ENCODE data around the gene FLRT3. TPM values are rescaled to one million over a fixed set of nuclear protein-coding genes. Genes with fewer than 3 reads are reported as not detected.

Gene FLRT3
- total RNA-seq, 4 donors from 2014 or later: 1.6 to 11.8 (median 6.4) TPM

- Histone ChIP-seq H3K27ac (peak overlapping the region in 3 of 4 donors; percentile 76 to 84 (median 79)), H3K9me3 (no peaks in the 10 kb centered on the region), H3K27me3 (no peaks in the 10 kb centered on the region), H3K4me3 (peak overlapping the region; percentile 32 to 62 (median 52)), H3K36me3 (no peaks in the 10 kb centered on the region), H3K4me1 (peaks cover 0 to 42% (median 0%) of the 10 kb centered on the region in 3 donors)
- intact Hi-C loops (cut with DNase I): no loop called here
- no peak for DNase-seq
- TF ChIP-seq CTCF (IDR thresholded peaks at IDR 0.05) (no peak), POLR2A (IDR thresholded peaks at IDR 0.05) (no peak)
- 5 to 12% methylated on average over 4 of the region's 4 CpGs for WGBS, 2 donors
Measured at GRCh38 chr20:14336686-14337085, 726 bp downstream of the FLRT3 start.

GRCh38 chr20:14335052-14335451, 2.4 kb downstream of the FLRT3 start:
- intact Hi-C loops (cut with DNase I): no loop called here
- no peak for TF ChIP-seq CTCF (IDR thresholded peaks at IDR 0.05)
- Histone ChIP-seq H3K4me1 (peaks cover 0 to 41% (median 0%) of the 10 kb centered on the region in 3 donors), H3K27ac (peak overlapping the region in 2 of 4 donors; percentile 16 to 19), H3K4me3 (peak overlapping the region; percentile 1 to 62 (median 52)), H3K27me3 (no peaks in the 10 kb centered on the region), H3K36me3 (no peaks in the 10 kb centered on the region), H3K9me3 (no peaks in the 10 kb centered on the region)
- DNase-seq: no peak

DNA sequence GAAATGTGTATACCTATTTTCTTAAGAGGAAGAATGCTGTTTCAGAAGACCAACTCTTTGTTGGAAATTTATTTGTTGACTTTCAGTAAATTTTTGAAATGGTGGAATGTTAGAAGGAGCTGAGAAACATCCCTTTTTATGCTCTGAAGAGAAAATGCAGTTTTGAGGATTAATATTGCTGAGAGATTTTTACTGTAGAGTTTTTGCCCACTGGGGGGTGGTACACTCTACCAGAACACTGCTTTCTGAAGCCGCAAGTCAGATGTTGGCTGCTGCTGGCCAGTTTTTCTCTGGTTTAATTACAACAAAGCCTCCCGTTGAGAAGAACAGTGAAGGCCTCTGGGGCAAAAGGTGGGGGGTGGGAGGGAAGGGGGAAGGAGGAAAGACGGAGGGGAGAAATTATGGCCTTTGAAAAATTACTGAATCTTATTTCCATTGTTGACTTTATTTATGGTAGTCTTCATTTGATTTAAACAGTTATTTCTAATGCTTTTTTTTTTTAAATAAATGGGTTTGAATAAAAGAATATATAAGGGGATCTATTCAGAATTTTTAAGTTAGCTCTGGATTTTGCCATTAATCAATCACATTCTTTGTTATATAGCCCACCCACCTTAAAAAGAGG, 3.0 kb downstream of the FLRT3 start:
- TF ChIP-seq POLR2A (IDR thresholded peaks at IDR 0.05) (no peak), CTCF (IDR thresholded peaks at IDR 0.05) (peak in 5 of 6 experiments; percentile 28 to 60 (median 38))
- Histone ChIP-seq H3K9me3 (no peaks in the 10 kb centered on the region), H3K27ac (peak overlapping the region in 2 of 4 donors; percentile 8 to 14), H3K4me3 (peak overlapping the region; percentile 1 to 62 (median 52)), H3K27me3 (no peaks in the 10 kb centered on the region), H3K4me1 (peaks cover 0 to 41% (median 0%) of the 10 kb centered on the region in 3 donors), H3K36me3 (no peaks in the 10 kb centered on the region)
- no peak for DNase-seq
- intact Hi-C loops (cut with DNase I): no loop called here
- WGBS, 2 donors: 1 to 24% methylated on average over 3 of the region's 3 CpGs

- Histone ChIP-seq H3K36me3 (no peaks in the 10 kb centered on the region), H3K27me3 (no peaks in the 10 kb centered on the region), H3K4me3 (peak overlapping the region in 3 of 4 donors; percentile 50 to 62 (median 55)), H3K4me1 (peaks cover 0 to 41% (median 0%) of the 10 kb centered on the region in 3 donors), H3K9me3 (no peaks in the 10 kb centered on the region), H3K27ac (peak overlapping the region in 1 of 4 donors; percentile 8)
- no peak for DNase-seq
- intact Hi-C loops (cut with DNase I): no loop called here
- 22 to 42% methylated on average over 3 of the region's 3 CpGs for WGBS, 2 donors
- TF ChIP-seq CTCF (IDR thresholded peaks at IDR 0.05): no peak
- no peak for TF ChIP-seq POLR2A (IDR thresholded peaks at IDR 0.05)
Measured at GRCh38 chr20:14333721-14334120, 3.7 kb downstream of the FLRT3 start.

DNA sequence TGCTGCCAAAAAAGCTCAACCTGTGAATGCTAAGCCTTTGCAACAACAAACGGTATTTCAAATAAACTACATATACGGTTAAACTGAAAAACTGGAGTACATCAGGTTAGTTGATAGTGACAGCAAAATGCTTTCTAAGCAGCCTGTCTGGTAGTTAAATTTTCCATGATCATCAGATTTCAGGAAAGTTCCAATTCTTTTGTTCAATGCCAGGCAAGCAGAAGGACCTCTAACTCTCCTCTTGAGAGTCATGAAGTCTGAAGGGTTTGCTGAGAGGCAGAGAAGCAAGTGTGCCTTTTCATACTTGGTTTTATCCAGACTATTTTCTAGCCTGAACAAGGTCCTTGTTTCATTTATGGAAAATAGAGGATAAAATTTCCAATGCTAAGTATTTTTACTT, 4.5 kb downstream of the FLRT3 start:
- peak overlapping the region in 1 of 4 donors; percentile 55 for H3K4me3 ChIP-seq
- 31 to 69% methylated on average over 2 of the region's 2 CpGs for WGBS, 2 donors

More for the DNA sequence above, 4.5 kb downstream of the FLRT3 start:
- peaks cover 0 to 41% (median 0%) of the 10 kb centered on the region in 3 donors for H3K4me1 ChIP-seq
- DNase-seq: no peak
- no peaks in the 10 kb centered on the region for H3K9me3 ChIP-seq
- no peak overlapping the region for H3K27ac ChIP-seq
- intact Hi-C loops (cut with DNase I): no loop called here
- no peaks in the 10 kb centered on the region for H3K36me3 ChIP-seq
- TF ChIP-seq CTCF (IDR thresholded peaks at IDR 0.05) (no peak), POLR2A (IDR thresholded peaks at IDR 0.05) (no peak)
- H3K27me3 ChIP-seq: no peaks in the 10 kb centered on the region

All from esophagus squamous epithelium (tissue), 5 donors.